ENCODE data around the gene AKR1C8.
"Not testable (repeated sequence)": the region's sequence is repeated elsewhere in the genome, so short reads cannot be mapped to it uniquely, and the experiment has no call there.

Gene AKR1C8

DNA sequence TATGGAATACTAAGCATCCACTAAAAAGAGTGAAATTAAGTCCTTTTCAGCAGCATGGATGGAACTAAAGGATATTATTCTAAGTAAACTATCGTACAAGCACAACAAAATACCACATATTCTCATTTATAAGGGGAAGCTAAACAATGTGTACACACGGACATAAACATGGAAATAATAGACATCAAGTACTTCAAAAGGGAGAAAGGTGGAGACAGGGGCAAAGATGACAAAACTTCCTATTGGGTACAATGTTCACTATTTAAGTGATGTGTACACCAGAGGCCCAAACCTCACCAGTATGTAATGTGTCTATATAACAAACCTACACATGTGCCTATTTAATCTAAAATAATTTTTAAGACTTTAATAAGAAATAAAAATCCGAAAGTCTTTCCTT, 9.5 kb upstream of the AKR1C8 start:
- TF ChIP-seq, protein P1, sequence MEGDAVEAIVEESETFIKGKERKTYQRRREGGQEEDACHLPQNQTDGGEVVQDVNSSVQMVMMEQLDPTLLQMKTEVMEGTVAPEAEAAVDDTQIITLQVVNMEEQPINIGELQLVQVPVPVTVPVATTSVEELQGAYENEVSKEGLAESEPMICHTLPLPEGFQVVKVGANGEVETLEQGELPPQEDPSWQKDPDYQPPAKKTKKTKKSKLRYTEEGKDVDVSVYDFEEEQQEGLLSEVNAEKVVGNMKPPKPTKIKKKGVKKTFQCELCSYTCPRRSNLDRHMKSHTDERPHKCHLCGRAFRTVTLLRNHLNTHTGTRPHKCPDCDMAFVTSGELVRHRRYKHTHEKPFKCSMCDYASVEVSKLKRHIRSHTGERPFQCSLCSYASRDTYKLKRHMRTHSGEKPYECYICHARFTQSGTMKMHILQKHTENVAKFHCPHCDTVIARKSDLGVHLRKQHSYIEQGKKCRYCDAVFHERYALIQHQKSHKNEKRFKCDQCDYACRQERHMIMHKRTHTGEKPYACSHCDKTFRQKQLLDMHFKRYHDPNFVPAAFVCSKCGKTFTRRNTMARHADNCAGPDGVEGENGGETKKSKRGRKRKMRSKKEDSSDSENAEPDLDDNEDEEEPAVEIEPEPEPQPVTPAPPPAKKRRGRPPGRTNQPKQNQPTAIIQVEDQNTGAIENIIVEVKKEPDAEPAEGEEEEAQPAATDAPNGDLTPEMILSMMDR (IDR thresholded peaks at IDR 0.05; ENCODE audit: low read depth, low read length) = no peak
- H3K4me3 ChIP-seq (ENCODE audit: low read depth, low read length) = no peak overlapping the region

DNA sequence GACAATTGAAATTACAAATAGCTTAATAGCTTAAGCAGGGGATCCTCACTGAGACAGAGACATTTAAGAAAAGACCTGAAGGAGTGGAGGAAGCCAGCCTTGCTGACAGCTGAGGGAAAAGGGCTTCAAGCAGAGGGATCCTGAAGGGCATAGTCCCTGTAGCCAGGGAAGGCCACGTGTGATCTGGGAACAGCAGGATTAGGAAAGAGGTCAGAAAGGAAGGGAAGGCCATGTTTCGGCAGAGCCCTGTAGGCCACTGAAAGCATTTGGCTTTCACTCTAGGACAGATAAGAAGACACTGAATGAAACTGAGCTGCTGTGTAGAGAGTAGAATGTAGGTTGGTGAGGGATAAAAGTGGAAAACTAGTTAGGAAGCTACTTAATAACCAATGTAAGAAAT, 3.4 kb upstream of the AKR1C8 start:
- no peak overlapping the region for H3K4me3 ChIP-seq (ENCODE audit: low read depth, low read length)
- TF ChIP-seq, protein P1 (IDR thresholded peaks at IDR 0.05; ENCODE audit: low read depth, low read length) = no peak

DNA sequence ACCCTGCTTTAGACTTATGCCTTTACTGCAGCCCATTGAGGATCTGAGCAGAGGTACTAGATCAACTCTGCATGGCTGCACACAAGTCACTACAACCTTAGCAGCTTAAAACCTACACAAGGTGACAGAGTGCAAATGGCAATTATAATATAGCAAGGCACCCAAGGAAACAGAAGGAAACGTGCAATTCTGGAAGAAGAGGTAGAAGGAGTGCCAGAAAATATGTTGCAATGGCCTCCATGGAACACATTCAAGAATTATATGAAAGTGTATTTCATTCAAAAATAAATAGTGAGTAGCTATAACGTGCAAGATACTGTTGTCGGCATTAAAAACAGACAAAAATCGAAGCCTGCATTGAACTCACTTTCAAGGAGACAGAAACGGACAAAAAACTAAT, 2.9 kb upstream of the AKR1C8 start:
- TF ChIP-seq, protein P1 (IDR thresholded peaks at IDR 0.05; ENCODE audit: low read depth, low read length) = no peak
- H3K4me3 ChIP-seq (ENCODE audit: low read depth, low read length) = no peak overlapping the region

DNA sequence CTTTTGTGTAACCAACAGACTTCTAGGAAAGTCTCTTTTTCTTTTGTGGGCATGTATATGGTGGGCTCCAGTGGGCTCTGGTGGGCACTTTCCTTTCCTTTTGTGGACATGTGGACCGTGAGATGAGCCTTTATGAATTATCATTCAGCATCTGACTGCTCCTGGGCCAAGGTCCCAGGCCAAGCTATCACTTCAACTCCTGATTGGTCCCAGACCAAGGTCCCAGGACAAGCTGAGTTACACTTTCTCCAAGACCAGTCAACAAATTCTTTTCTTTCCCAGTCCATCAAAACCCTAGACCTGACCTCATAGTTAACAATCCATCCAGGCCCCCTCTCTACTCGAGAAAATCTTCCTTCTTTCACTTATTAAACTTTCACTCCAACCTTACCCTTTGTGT, 1.0 kb downstream of the AKR1C8 start:
- no peak overlapping the region for H3K4me3 ChIP-seq (ENCODE audit: low read depth, low read length)
- TF ChIP-seq, protein P1 (IDR thresholded peaks at IDR 0.05; ENCODE audit: low read depth, low read length) = no peak

DNA sequence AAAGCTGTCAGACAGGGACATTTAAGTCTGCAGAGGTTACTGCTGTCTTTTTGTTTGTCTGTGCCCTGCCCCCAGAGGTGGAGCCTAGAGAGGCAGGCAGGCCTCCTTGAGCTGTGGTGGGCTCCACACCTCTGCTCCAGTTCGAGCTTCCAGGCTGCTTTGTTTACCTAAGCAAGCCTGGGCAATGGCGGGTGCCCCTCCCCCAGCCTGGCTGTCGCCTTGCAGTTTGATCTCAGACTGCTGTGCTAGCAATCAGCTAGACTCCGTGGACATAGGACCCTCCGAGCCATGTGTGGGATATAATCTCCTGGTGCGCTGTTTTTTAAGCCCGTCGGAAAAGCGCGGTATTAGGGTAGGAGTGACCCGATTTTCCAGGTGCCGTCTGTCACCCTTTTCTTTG, 4.4 kb downstream of the AKR1C8 start:
- H3K4me3 ChIP-seq (ENCODE audit: low read depth, low read length) = not testable (repeated sequence)

DNA sequence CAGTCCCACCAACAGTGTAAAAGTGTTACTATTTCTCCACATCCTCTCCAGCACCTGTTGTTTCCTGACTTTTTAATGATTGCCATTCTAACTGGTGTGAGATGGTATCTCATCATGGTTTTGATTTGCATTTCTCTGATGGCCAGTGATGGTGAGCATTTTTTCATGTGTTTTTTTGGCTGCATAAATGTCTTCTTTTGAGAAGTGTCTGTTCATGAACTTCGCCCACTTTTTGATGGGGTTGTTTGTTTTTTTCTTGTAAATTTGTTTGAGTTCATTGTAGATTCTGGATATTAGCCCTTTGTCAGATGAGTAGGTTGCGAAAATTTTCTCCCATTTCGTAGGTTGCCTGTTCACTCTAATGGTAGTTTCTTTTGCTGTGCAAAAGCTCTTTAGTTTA, 9.4 kb downstream of the AKR1C8 start:
- H3K4me3 ChIP-seq (ENCODE audit: low read depth, low read length) = not testable (repeated sequence)

DNA sequence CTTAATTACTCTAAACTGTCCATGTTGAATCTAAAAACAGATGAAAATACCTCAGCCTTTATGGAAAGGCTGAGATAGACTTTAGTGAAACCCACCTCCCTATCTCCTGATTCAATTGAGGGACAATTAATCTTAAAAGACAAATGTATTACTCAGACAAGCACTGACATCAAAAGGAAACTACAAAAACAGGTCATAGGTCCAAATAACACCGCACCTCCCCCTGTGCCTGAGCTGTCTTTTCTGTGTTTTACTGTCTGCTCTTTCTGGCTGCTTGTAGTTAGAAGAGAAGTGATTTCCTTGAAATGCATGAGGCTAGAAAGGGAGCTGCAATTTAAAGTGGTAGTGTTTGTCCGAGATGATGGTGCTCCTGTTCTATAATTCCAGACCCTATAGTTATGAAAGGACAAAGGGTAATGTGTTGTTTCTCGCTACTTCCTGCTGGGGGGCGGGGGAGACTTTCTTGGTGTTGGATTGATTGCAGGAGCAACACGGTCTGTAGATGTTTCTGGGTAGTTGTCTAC, 16.0 kb downstream of the AKR1C8 start:
- H3K4me3 ChIP-seq (ENCODE audit: low read depth, low read length) = no peak overlapping the region
- TF ChIP-seq, protein P1 (IDR thresholded peaks at IDR 0.05; ENCODE audit: low read depth, low read length) = no peak

DNA sequence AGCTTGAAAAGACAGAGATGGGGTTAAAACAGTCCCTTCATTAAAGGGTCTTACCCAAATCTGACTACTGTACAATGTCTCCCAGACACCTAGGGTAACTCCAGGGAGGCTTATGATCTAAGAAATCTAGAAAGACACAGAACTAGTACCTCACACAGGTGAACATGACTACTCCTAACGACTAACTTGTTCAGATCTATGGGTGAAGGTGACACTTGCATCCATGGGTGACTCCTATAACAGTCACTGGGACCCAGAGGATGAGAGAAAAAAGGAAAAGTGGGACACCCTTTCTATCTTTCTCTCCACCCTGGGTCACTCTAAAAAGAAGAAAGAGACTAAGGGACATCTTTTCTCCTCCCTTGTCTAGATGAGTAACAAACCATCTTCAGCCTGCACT, 19.2 kb downstream of the AKR1C8 start:
- TF ChIP-seq, protein P1 (IDR thresholded peaks at IDR 0.05; ENCODE audit: low read depth, low read length) = no peak
- no peak overlapping the region for H3K4me3 ChIP-seq (ENCODE audit: low read depth, low read length)

Data from WI38 (cell line).